Subcutaneous adipose tissue (tissue), 4 donors: Measurements from ENCODE around the gene APIP. TPM values are rescaled to one million over a fixed set of nuclear protein-coding genes. Genes with fewer than 3 reads are reported as not detected.

ENCODE experiments used
- CTCF ChIP-seq: fragments of 450-650 bp; IDR thresholded peaks from one replicate; pipeline ENCODE4 v1.5.1; 2016; ENCODE audit warnings: low read depth, mild to moderate bottlenecking, control low read depth, antibody characterized with exemption, moderate library complexity
- total RNA-seq, 4 donors: library from RNA; depleted of rRNA; stranded (reverse); fragments of >200 nt; gene quantifications; one replicate each; pipeline ENCODE4 v1.1.0, GENCODE V29; 2016

The APIP gene
- total RNA-seq, 4 donors from 2014 or later: 36.9 to 62.8 (median 50.7) TPM

- no peak for TF ChIP-seq CTCF
Measured at GRCh38 chr11:34893416-34893815, 22.8 kb downstream of the APIP start.

- TF ChIP-seq CTCF: no peak
Measured at GRCh38 chr11:34891611-34892010, 24.6 kb downstream of the APIP start.

- TF ChIP-seq CTCF: no peak
Measured at GRCh38 chr11:34890812-34891211, 25.4 kb downstream of the APIP start.

- TF ChIP-seq CTCF: no peak
Measured at GRCh38 chr11:34890089-34890488, 26.1 kb downstream of the APIP start.

- no peak for TF ChIP-seq CTCF
Measured at GRCh38 chr11:34887260-34887659, 28.9 kb downstream of the APIP start.

GRCh38 chr11:34886609-34887008 is 29.6 kb downstream of the APIP start:
- TF ChIP-seq CTCF: no peak

GRCh38 chr11:34881900-34882299 is 34.3 kb downstream of the APIP start:
- no peak for TF ChIP-seq CTCF
